ENCODE measurements around the gene PANK2.
"Not testable (repeated sequence)": the region's sequence is repeated elsewhere in the genome, so short reads cannot be mapped to it uniquely, and the experiment has no call there.

The PANK2 gene

DNA sequence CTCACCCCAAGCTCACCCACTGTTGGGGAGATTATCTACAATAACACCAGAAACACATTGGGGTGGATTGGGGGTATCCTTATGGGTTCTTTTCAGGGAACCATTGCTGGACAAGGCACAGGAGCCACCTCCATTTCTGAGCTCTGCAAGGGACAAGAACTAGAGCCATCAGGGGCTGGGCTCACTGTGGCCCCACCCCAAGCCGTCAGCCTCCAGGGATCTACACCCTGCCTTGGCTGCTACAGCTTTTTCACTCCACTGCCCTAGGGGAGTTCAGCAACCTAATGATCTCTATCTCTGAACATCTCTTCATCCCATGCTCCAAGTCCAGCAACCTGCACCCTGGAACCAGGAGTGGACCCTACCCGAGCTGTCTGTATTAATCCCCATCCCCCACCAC, 21.4 kb upstream of the PANK2 start:
- H4K20me1 ChIP-seq = peaks cover 61% of the 10 kb centered on the region
- H3K36me3 ChIP-seq = peaks cover 98% of the 10 kb centered on the region
- no peak overlapping the region for H3K4me3 ChIP-seq
- H3K9ac ChIP-seq = no peak overlapping the region
- TF ChIP-seq Cebpa-rat (IDR thresholded peaks at IDR 0.05) = no peak
- H3K27ac ChIP-seq = no peak overlapping the region
- H3K9me3 ChIP-seq = no peaks in the 10 kb centered on the region
- H3K4me2 ChIP-seq = no peak overlapping the region
- H3K4me1 ChIP-seq = peaks cover 27% of the 10 kb centered on the region
- H3K27me3 ChIP-seq = no peaks in the 10 kb centered on the region

DNA sequence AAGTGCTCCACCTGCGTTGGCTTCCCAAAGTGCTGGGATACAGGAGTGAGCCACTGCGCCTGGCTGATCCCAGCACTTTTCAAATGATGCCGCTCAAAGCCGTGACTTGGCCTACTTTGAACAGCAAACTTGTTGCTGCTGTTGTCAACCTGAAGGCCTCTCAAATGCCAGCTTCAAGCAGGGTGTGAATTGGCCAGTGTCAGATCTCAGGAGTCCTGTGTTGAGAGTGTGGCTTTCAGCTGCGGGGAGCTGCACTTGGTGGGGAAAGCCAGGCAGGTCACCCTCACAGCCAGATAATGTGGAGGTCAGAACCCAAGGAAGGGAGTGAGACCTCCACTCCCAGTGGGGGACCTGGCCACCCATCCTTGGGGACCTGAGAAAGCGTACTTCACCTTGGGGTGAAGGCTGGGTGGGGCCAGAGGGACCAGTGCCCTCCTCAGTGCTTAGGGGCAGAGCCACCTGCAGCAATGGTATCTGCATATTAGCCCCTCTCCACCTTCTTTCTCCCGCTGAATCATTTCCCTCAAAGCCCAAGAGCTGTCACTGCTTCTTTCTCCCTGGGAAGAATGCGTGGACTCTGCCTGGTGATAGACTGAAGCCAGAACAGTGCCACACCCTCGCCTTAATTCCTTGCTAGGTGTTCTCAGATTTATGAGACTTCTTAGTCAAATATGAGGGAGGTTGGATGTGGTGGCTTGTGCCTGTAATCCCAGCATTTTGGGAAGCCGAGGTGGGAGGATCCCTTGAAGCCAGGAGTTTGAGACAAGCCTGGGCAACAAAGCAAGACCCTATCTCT, 19.1 kb upstream of the PANK2 start:
- Histone ChIP-seq H3K27ac (no peak overlapping the region), H3K36me3 (peaks cover 99% of the 10 kb centered on the region), H3K4me2 (no peak overlapping the region), H3K4me3 (no peak overlapping the region), H3K9me3 (no peaks in the 10 kb centered on the region), H3K27me3 (no peaks in the 10 kb centered on the region), H3K4me1 (peaks cover 17% of the 10 kb centered on the region), H3K9ac (no peak overlapping the region), H4K20me1 (peaks cover 45% of the 10 kb centered on the region)
- TF ChIP-seq Cebpa-rat (IDR thresholded peaks at IDR 0.05) = no peak

DNA sequence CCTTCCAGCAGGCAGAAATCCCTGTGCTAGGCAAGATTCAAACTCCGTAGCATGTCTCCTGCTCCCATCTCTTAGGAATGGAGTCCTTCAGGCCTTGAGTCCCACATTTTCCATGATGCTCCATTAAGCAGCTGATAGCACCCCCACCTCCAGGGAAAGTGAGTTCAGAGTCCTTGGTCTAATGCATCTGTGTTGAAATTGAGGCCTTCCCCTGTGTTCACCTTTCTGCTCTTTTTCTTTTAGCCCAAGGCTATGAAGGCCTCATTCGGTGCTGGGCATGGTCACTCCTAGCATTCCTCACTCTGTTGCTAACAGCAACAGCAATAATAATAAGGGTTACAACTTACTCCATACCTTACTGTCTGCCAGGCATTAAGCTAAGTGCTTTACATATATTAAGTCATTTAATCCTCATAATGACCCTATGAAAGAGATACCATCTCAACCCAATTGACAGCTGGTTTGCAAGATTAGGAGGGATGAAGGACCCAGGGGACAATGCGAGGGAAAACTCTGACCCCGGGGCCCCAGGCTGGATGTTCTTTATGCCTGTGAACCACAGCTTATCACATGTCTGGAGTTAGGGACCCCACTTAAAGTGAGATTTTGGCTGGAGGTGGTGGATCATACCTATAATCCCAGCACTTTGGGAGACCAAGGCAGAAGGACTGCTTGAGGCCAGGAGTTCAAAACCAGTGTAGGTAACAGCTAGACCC, 17.5 kb upstream of the PANK2 start:
- Histone ChIP-seq H3K36me3 (peaks cover 82% of the 10 kb centered on the region), H3K4me2 (no peak overlapping the region), H3K4me3 (no peak overlapping the region), H3K9ac (no peak overlapping the region), H3K9me3 (no peaks in the 10 kb centered on the region), H3K27ac (no peak overlapping the region), H3K4me1 (peaks cover 34% of the 10 kb centered on the region), H4K20me1 (peaks cover 45% of the 10 kb centered on the region), H3K27me3 (no peaks in the 10 kb centered on the region)
- TF ChIP-seq Cebpa-rat (IDR thresholded peaks at IDR 0.05) = no peak

DNA sequence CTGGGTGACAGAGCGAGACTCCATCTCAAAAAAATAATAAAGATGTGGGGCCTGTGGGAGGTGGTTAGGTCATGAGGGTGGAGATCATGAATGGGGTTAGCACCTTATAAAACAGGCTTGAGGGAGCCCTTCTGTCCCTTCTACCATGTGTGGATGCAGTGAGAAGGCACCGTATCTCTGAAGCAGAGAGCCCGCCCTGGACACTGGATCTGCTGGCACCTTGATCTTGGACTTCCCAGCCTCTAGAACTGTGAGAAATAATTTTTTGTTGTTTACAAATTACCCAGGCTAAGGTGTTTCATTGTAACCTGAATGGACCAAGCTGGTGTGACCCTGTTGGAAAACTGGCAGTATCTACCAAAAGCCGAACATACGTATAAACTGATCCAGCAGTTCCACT, 15.7 kb upstream of the PANK2 start:
- peaks cover 26% of the 10 kb centered on the region for H3K4me1 ChIP-seq

DNA sequence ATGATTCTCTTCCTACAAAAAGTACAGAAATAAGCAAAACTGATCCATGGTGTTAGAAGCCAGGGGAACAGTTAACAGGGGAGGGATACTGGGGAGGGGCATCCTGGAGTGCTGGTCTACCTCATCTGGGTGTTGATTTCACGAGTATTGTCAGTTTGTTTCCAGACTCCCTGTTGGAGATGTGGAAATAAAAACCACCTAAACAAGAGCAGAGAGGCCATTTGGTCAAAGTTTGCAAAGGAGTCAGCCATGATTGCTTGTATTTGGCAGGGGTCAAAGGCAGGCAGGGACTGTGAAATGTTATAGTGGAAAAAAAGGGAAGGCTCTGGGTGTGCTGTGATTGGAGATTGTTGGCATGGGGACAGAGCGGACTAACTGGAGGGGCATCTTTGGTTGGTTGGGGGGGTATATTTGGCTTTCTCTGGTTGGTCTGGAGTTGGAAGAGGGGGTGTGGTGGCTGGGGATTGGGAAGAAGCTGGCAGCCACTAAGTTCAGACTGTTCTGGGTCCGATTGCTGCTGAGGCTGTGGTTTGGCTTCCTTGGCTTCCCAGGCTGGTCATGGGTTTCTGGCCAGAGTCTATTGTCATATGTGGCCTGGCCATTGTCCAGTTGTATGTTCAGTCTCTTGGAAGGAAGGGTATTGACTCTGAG, 14.9 kb upstream of the PANK2 start:
- no peak for TF ChIP-seq Cebpa-rat (IDR thresholded peaks at IDR 0.05)
- no peak overlapping the region for H3K4me3 ChIP-seq
- H3K27ac ChIP-seq = peak overlapping the region; percentile 37; the same call in 1 of the 2 replicates
- H4K20me1 ChIP-seq = peaks cover 32% of the 10 kb centered on the region
- no peak overlapping the region; the same call in 1 of the 2 replicates for H3K9ac ChIP-seq
- peaks cover 26% of the 10 kb centered on the region for H3K4me1 ChIP-seq
- H3K27me3 ChIP-seq = no peaks in the 10 kb centered on the region
- peak overlapping the region; percentile 64 for H3K4me2 ChIP-seq
- peaks cover 67% of the 10 kb centered on the region for H3K36me3 ChIP-seq
- H3K9me3 ChIP-seq = no peaks in the 10 kb centered on the region

More for the DNA sequence above, 15.7 kb upstream of the PANK2 start:
- Histone ChIP-seq H3K27ac (no peak overlapping the region), H3K4me3 (no peak overlapping the region), H3K36me3 (peaks cover 68% of the 10 kb centered on the region), H3K9ac (no peak overlapping the region), H4K20me1 (peaks cover 32% of the 10 kb centered on the region), H3K4me2 (no peak overlapping the region), H3K27me3 (no peaks in the 10 kb centered on the region), H3K9me3 (no peaks in the 10 kb centered on the region)
- TF ChIP-seq Cebpa-rat (IDR thresholded peaks at IDR 0.05) = no peak

DNA sequence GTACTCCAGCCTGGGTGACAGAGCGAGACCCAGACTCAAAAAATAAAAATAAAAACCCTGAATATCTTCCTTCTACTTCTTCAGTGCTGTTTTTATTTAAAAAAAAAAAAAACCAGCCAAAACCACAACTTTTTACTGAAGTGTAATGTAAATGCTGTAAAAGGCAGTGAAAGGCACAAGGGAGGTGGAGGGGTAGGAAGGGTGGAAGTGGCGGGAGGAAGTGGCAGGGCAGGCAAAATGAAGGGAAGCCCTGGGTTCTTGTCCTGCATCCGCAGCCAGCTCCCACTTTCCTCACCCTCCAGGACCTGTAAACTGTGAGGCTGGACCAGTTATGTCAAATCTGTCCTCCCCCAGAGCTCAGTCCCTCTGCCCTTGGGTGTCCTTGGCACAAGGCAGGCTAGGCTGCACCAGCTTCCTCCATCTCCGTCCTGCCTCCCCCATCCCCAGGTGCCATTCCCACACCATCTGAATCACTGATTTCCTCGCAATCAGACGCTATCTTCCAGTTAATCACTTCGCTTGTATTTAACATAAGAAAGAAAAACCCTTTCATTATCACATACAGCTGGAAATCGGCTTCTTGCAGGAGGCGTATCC, 13.7 kb upstream of the PANK2 start:
- H3K36me3 ChIP-seq = peaks cover 59% of the 10 kb centered on the region
- H3K27me3 ChIP-seq = no peaks in the 10 kb centered on the region
- peaks cover 32% of the 10 kb centered on the region for H4K20me1 ChIP-seq
- no peaks in the 10 kb centered on the region for H3K9me3 ChIP-seq
- peak overlapping the region; percentile 37 for H3K27ac ChIP-seq
- no peak overlapping the region for H3K4me3 ChIP-seq
- H3K4me1 ChIP-seq = peaks cover 26% of the 10 kb centered on the region
- TF ChIP-seq Cebpa-rat (IDR thresholded peaks at IDR 0.05) = no peak
- H3K9ac ChIP-seq = peak overlapping the region; percentile 18; the same call in 1 of the 2 replicates
- peak overlapping the region; percentile 64 for H3K4me2 ChIP-seq

DNA sequence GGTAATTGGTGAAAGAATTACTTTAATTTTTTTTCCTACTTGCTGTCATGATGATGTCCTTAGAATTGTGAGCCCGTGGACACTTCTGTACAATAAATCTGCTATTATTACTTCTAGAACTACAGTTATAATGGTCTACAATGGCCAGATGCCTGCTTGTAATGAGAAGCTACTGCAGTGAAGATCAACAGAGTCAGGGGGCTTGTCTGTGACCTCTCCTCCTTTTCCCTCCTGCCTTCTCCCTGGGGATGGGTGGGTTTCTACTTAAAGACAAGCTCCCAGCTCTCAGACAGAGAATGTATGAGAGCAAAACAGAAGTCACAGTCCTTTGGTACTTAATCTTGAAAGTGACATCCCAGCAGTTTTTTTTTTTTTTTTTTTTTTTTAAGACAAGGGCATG, 13.2 kb upstream of the PANK2 start:
- Histone ChIP-seq H3K9ac (no peak overlapping the region), H3K4me1 (peaks cover 26% of the 10 kb centered on the region), H3K9me3 (no peaks in the 10 kb centered on the region), H3K27me3 (no peaks in the 10 kb centered on the region), H4K20me1 (peaks cover 32% of the 10 kb centered on the region), H3K4me2 (peak overlapping the region; percentile 64), H3K4me3 (no peak overlapping the region), H3K27ac (peak overlapping the region; percentile 37; the same call in 1 of the 2 replicates), H3K36me3 (peaks cover 59% of the 10 kb centered on the region)
- TF ChIP-seq Cebpa-rat (IDR thresholded peaks at IDR 0.05) = no peak

DNA sequence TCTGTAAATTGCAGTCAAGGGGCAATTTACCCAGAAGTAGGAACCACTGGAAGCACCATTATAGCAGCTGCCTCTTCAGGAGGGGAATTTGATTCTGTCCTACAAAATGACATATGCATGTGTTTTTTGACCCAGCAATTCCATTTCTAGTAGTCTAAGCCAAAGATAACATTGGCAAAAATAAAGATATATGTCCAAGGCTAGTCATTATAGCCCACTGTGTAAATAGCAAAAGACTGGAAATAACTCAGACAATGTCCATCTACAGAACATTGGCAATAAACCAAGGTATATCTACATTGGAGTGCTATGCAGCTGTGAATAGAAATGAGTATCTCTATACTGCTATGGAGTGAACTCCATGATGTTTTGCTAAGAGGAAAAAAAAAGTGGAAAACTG, 12.5 kb upstream of the PANK2 start:
- peak overlapping the region; percentile 64; the same call in 1 of the 2 replicates for H3K4me2 ChIP-seq
- H3K27ac ChIP-seq = no peak overlapping the region
- H3K36me3 ChIP-seq = peaks cover 58% of the 10 kb centered on the region
- H3K27me3 ChIP-seq = no peaks in the 10 kb centered on the region
- peaks cover 26% of the 10 kb centered on the region for H4K20me1 ChIP-seq
- TF ChIP-seq Cebpa-rat (IDR thresholded peaks at IDR 0.05) = no peak
- no peaks in the 10 kb centered on the region for H3K9me3 ChIP-seq
- no peak overlapping the region for H3K4me3 ChIP-seq
- peaks cover 26% of the 10 kb centered on the region for H3K4me1 ChIP-seq
- H3K9ac ChIP-seq = no peak overlapping the region

DNA sequence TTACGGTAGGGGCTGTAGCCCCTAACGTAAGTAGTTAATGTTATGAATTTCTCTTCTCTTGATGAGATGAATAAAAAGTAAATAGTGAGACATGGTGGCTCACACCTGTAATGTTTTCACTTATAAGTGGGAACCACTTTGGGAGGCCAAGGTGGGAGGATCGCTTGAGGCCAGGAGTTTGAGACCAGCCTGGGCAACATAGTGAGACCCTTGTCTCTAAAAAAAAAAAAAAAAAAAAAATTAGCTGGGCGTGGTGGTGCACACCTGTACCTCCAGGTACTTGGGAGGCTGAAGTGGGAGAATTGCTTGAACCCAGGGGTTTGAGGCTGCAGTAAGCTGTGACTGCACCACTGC, 10.3 kb upstream of the PANK2 start:
- H3K9ac ChIP-seq, H3K27me3 ChIP-seq, H3K27ac ChIP-seq, H3K4me2 ChIP-seq, H3K9me3 ChIP-seq, H3K4me3 ChIP-seq: not testable (repeated sequence)
- H3K36me3 ChIP-seq = peaks cover 36% of the 10 kb centered on the region
- H3K4me1 ChIP-seq = peaks cover 26% of the 10 kb centered on the region
- H4K20me1 ChIP-seq = peaks cover 26% of the 10 kb centered on the region
